ENCODE data around the gene MACROD2.

Gene MACROD2

GRCh38 chr20:16028923-16029322, 2033.6 kb downstream of the MACROD2 start:
- DNase-seq, result no peak

DNA sequence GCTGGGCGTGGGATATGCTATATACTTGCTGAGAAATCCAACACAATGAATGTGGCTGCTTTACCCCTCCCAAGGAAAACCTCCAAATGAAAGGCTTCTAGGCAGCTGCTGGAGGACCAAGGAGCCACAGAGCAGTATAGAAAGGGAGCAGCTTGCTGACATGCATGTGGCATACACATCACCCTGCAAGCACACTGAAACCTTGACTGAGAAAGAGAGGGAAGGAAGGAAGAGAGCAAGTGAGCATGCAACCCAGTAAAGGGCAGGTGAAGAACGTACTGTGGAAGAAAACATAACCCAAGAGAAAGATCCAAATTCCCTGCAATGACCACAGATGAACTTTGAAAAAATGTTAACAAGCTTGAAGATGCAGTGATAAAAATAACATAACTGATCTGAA, 2034.9 kb downstream of the MACROD2 start:
- no peak for DNase-seq

- no peak for DNase-seq
Observed at GRCh38 chr20:16035576-16035975, 2040.3 kb downstream of the MACROD2 start.

DNA sequence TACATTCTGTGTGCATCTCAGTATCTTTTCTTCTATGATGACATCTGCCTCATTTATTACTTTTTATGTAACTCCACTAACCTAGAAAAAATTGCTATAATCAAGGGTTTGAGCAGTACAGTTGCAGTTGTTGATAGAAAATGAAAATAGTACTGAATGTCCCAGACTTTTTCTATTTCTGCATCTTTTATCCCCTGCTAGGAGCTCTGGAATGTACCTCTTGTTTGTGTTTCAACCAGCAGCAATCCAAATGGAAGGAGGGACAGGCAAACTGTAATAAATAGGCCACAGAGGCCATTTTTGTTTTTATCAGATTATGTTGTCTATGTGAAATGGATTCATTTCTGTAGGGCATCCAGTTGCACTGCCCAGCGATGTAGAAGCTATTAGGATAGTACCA, 2041.0 kb downstream of the MACROD2 start:
- DNase-seq, result no peak

DNA sequence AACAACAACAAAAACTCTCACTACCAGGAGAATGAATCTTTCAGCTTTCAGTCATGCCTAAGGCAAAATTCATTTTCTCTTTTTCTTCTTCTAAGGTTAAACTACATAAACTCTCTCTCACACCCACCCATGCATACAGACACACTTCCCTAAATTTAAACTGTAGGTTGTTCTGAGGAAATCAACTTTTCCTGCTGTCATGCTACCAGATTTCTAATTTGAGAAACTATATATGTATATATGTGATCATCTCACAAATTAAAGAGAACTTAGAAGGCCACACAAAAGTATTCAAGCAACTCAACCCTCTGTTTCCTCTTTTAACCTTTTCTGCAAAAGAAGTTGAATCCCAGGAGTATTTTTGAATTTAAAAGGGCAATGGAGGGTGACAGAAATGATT, 2045.4 kb downstream of the MACROD2 start:
- no peak for DNase-seq

DNA sequence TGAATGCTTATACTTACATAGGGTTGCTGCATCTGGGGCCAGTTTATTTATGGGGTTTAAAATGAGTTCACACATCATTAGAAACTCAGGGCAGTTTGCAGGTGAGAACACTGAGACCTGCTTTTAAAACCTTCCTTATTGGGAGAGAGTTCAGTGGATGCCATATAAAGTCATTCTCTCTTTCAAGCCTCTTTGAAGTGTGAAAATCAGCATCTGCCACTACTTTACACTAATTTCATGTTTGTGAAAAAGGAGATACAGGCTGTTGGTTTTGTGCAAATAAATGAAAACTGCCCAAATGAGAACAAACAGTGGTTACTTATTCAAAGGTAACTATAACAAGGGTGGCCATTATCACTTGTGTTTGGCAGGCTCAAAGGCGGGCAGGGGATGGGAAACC, 2047.4 kb downstream of the MACROD2 start:
- no peak for DNase-seq

GRCh38 chr20:16043931-16044330, 2048.6 kb downstream of the MACROD2 start:
- DNase-seq, result no peak

GRCh38 chr20:16048876-16049275, 2053.6 kb downstream of the MACROD2 start:
- no peak for DNase-seq

- DNase-seq, result no peak
Observed at GRCh38 chr20:16049529-16050093, 2054.3 kb downstream of the MACROD2 start.

DNA sequence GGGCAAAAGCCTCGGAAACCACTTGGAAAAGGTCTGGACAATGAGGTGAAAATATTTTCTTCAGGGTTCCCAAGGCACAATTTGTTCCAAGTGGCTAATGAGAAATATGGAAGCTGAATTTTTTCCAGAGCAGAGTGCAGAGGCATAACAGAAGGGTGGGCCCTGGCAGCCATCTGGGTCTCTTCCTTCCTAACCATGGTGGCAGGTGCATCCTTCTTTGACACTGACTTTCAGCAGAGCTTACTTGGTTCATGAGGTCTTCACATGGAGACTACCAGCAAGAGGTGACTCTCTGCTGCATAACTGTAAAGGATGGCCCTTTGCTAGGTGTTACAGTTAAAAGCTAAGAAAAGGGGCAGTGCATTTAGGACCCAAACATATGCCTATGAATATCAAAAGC, 2055.1 kb downstream of the MACROD2 start:
- no peak for DNase-seq

GRCh38 chr20:16051968-16052367, 2056.7 kb downstream of the MACROD2 start:
- DNase-seq, result no peak

GRCh38 chr20:16052456-16052855, 2057.1 kb downstream of the MACROD2 start:
- no peak for DNase-seq

DNA sequence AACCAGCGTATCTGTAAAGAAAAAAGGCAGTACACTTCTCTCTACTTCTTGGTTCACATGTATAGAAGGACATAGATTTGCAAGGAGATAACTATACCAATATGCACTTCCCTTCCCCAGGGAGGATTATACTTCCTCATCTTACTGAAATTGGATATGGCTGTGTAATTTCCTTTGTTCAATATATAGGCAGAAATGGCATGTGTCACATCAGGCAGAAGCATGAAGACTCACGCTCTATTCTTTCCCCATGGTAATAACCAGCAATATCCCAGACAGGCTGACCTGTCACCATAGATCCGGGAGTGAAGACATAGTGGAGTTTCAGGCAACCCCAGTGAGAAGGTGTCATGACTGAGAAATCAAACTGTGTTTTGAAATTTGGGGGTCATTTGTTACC, 2059.7 kb downstream of the MACROD2 start:
- DNase-seq, result no peak

GRCh38 chr20:16057651-16058050, 2062.3 kb downstream of the MACROD2 start:
- DNase-seq, result no peak

GRCh38 chr20:16058268-16058667, 2063.0 kb downstream of the MACROD2 start:
- no peak for DNase-seq

DNA sequence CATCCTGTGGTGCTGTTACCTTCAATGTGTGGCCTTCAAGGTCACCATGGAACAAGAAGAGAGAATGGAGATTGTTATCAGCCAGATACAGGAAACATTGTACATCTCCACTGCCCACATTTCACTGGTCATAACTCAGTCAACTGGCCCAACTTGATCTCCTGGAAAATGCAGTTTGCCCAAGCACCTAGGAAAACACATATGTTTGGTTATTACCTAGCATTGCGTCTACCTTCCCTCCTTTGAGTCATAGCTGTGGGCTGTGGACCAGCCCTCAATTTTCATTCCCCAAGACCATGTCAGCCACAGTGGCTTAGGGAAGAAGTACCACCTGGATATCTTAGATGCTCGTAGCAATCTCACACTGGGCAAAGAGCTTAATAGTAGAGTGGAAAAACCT, 2064.5 kb downstream of the MACROD2 start:
- no peak for DNase-seq

- DNase-seq, result no peak
Observed at GRCh38 chr20:16061351-16061750, 2066.0 kb downstream of the MACROD2 start.

GRCh38 chr20:16062661-16063581, 2067.6 kb downstream of the MACROD2 start:
- no peak for DNase-seq

DNA sequence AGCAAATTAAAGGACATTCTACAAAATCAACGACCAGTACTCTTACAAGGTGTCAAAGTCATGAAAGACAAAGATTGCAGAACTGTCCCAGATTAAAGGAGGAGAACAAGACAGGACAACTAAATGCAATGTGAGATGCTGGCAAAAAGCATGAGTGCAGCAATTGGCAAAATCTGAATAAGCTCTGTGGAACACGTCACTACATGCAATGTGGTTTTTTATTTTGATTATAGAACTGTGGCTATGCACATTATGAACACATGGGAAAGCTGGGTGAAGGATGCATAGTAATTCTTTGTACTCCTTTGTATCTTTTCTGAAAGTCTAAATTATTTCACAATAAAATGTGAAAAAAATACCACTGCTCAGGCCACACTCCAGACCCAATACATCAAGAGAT, 2068.6 kb downstream of the MACROD2 start:
- DNase-seq, result no peak

DNA sequence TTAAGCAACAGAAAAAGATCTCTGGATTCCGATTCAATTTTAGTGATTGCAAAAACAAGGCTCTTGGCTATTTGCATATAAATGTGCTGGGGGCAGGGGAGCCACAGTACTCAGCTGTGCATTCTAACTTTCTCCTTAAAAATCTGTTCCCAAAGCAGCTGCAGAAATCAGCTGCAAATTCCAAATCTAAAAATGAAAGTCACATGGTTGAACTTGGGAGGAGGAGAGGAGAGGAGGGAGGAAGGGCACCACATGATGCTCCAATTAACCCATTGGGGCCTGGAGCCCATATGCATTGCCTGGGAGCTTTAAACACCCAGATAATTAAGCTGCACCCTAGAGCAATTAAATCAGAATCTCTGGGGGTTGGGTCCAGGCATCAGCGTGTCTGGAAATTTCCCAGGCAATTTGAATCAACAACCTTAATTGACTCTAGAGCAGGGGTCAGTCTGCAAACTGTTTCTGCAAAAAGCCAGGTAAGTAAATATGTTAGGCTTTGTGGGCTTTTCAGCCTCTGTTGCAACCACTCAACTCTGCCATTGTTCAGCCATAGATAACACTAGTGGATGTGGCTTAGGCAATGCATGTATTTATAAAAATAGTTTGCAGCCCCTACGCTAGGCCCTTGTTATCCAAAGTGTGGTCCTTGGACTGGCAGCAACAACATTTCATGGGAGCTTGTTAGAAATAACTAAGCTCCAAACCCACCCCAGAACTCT, 2069.8 kb downstream of the MACROD2 start:
- DNase-seq, result no peak

GRCh38 chr20:16066571-16066970, 2071.3 kb downstream of the MACROD2 start:
- DNase-seq, result no peak

- no peak for DNase-seq
Observed at GRCh38 chr20:16069389-16070010, 2074.2 kb downstream of the MACROD2 start.

GRCh38 chr20:16072220-16072619, 2076.9 kb downstream of the MACROD2 start:
- DNase-seq, result no peak

Measured in activated effector memory CD4-positive, alpha-beta T cell treated with anti-CD3 and anti-CD28 coated beads, Interleukin-2, amount 50 U/mL, for 16 hours (primary cell).